Measurements from ENCODE around the gene NAGS. TPM values are rescaled to one million over a fixed set of nuclear protein-coding genes. Genes with fewer than 3 reads are reported as not detected.

The NAGS gene
- total RNA-seq, 1 experiment from 2014 or later, result 10.0 TPM

DNA sequence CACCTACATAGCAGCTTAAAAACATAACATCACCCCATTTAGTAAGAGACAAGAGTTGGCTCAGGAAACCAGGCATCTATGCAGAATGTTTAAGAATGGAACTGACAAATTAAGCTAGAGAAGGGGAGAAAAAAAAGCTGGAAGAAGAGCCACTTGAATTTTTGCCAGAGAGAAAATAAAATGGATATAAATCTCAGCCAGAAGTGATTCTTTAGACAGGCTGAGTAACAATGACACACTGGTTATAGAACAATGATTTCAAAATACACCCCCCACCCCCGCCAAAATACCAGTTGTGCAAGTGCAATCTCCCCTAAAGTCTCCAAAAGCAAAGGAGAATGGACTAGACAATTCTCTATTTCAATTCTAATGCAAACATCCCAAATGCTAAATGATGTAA is 39.6 kb downstream of the NAGS start (continued):
- TF ChIP-seq, protein P1, sequence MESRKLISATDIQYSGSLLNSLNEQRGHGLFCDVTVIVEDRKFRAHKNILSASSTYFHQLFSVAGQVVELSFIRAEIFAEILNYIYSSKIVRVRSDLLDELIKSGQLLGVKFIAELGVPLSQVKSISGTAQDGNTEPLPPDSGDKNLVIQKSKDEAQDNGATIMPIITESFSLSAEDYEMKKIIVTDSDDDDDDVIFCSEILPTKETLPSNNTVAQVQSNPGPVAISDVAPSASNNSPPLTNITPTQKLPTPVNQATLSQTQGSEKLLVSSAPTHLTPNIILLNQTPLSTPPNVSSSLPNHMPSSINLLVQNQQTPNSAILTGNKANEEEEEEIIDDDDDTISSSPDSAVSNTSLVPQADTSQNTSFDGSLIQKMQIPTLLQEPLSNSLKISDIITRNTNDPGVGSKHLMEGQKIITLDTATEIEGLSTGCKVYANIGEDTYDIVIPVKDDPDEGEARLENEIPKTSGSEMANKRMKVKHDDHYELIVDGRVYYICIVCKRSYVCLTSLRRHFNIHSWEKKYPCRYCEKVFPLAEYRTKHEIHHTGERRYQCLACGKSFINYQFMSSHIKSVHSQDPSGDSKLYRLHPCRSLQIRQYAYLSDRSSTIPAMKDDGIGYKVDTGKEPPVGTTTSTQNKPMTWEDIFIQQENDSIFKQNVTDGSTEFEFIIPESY (IDR thresholded peaks at IDR 0.05; ENCODE audit: extremely low read depth, insufficient replicate concordance, low read length), result no peak
- TF ChIP-seq CBX3 (IDR thresholded peaks at IDR 0.05; ENCODE audit: low read depth) (no peak), YY1 (IDR thresholded peaks at IDR 0.05; ENCODE audit: extremely low read depth, insufficient replicate concordance, low read depth, low read length) (no peak)

DNA sequence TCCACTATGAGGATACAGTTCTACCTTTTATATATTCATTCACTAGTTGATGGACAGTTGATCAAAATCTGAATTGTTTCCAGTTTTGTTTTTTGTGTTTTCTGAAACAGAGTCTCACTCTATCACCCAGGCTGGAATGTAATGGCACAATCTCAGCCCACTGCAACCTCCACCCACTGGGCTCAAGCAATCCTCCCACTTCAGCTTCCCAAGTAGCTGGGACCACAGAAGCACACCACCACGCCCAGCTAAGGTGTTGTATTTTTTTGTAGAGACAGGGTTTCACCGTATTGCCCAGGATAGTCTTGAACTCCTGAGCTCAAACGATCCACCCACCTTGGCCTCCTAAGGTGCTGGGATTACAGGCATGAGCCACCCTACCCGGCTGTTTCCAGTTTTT is 41.1 kb downstream of the NAGS start:
- RAD21 ChIA-PET (ENCODE audit: low non-redundant PET in 1 of 2, low total read pairs in 2 of 2, uncharacterized antibody in 2 of 2, unreplicated experiment in 2 of 2), result interaction anchor here (0.7 to 0.9 kb wide), 3 partner anchors 9 to 200 kb away, joined by 3 read pairs; no protein-coding TSS in a partner anchor
- H3K9ac ChIP-seq (ENCODE audit: low read length), result no peak overlapping the region
- peaks cover 93% of the 10 kb centered on the region for H3K79me2 ChIP-seq (ENCODE audit: insufficient read depth, low read length)
- CTCF ChIA-PET, result no interaction called here
- H4K20me1 ChIP-seq (ENCODE audit: insufficient read depth), result peaks cover 13% of the 10 kb centered on the region; the same call in 1 of the 2 replicates
- TF ChIP-seq SRF (IDR thresholded peaks at IDR 0.05; ENCODE audit: low read depth) (no peak), FOSL1 (IDR thresholded peaks at IDR 0.05; ENCODE audit: low read depth) (no peak), TCF7L2 (IDR thresholded peaks at IDR 0.05; ENCODE audit: borderline replicate concordance, extremely low read depth, insufficient read depth, insufficient read length) (no peak), ELF1 (IDR thresholded peaks at IDR 0.05; ENCODE audit: borderline replicate concordance, low read depth) (no peak), EGR1 (IDR thresholded peaks at IDR 0.05; ENCODE audit: low read depth) (no peak), RAD21 (IDR thresholded peaks at IDR 0.05; ENCODE audit: low read depth) (no peak), YY1 (IDR thresholded peaks at IDR 0.05; ENCODE audit: extremely low read depth, insufficient replicate concordance, low read depth, low read length) (no peak)
- TF ChIP-seq, protein P2, sequence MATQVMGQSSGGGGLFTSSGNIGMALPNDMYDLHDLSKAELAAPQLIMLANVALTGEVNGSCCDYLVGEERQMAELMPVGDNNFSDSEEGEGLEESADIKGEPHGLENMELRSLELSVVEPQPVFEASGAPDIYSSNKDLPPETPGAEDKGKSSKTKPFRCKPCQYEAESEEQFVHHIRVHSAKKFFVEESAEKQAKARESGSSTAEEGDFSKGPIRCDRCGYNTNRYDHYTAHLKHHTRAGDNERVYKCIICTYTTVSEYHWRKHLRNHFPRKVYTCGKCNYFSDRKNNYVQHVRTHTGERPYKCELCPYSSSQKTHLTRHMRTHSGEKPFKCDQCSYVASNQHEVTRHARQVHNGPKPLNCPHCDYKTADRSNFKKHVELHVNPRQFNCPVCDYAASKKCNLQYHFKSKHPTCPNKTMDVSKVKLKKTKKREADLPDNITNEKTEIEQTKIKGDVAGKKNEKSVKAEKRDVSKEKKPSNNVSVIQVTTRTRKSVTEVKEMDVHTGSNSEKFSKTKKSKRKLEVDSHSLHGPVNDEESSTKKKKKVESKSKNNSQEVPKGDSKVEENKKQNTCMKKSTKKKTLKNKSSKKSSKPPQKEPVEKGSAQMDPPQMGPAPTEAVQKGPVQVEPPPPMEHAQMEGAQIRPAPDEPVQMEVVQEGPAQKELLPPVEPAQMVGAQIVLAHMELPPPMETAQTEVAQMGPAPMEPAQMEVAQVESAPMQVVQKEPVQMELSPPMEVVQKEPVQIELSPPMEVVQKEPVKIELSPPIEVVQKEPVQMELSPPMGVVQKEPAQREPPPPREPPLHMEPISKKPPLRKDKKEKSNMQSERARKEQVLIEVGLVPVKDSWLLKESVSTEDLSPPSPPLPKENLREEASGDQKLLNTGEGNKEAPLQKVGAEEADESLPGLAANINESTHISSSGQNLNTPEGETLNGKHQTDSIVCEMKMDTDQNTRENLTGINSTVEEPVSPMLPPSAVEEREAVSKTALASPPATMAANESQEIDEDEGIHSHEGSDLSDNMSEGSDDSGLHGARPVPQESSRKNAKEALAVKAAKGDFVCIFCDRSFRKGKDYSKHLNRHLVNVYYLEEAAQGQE (IDR thresholded peaks at IDR 0.05; ENCODE audit: low read depth), result no peak
- TF ChIP-seq, protein P1 (IDR thresholded peaks at IDR 0.05; ENCODE audit: extremely low read depth, insufficient replicate concordance, low read length), result no peak
- TF ChIP-seq, protein P3, sequence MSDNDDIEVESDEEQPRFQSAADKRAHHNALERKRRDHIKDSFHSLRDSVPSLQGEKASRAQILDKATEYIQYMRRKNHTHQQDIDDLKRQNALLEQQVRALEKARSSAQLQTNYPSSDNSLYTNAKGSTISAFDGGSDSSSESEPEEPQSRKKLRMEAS (IDR thresholded peaks at IDR 0.05), result no peak
- TF ChIP-seq, protein P4, sequence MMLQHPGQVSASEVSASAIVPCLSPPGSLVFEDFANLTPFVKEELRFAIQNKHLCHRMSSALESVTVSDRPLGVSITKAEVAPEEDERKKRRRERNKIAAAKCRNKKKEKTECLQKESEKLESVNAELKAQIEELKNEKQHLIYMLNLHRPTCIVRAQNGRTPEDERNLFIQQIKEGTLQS (IDR thresholded peaks at IDR 0.05), result no peak
- H3K36me3 ChIP-seq (ENCODE audit: control insufficient read depth in 1 of 2, insufficient read depth in 2 of 2, low read length in 2 of 2), result peaks cover 23 to 30% of the 10 kb centered on the region in 2 experiments; a peak in 3 of 4 replicates
- no TSS peak for BruUV-seq (replicated peaks)
- H3K4me1 ChIP-seq (ENCODE audit: control insufficient read depth in 1 of 2, insufficient read depth in 2 of 2, low read length in 2 of 2), result no peaks in the 10 kb centered on the region
- POLR2A ChIA-PET, result no interaction called here
- H3K9me3 ChIP-seq (ENCODE audit: control insufficient read depth in 1 of 2, insufficient read depth in 1 of 2, low read depth in 1 of 2, low read length in 2 of 2), result no peaks in the 10 kb centered on the region
- no peak overlapping the region for H3K4me3 ChIP-seq (replicated peaks in 1 of 2; ENCODE audit: low read depth in 1 of 2, low read length in 2 of 2)
- ATAC-seq (no peak), DNase-seq (ENCODE audit: low read depth, low spot score) (no peak)
- no peak overlapping the region for H3K4me2 ChIP-seq (ENCODE audit: low read length)
- H3K27me3 ChIP-seq (ENCODE audit: insufficient read depth, low read length), result no peaks in the 10 kb centered on the region
- no peak overlapping the region for H3K27ac ChIP-seq (ENCODE audit: low read depth, low read length)
- H2AFZ ChIP-seq (ENCODE audit: low read depth, low read length, poor library complexity, severe bottlenecking), result no peak overlapping the region
- no peaks in the 10 kb centered on the region for H3K9me2 ChIP-seq (ENCODE audit: insufficient read depth)
- intact Hi-C loops (cut with micrococcal nuclease), result no loop called here

All from HCT116 (cell line).